IPS-18c (cell line): ENCODE data around the gene GATAD1.
"Not testable (repeated sequence)": the region's sequence is repeated elsewhere in the genome, so short reads cannot be mapped to it uniquely, and the experiment has no call there.

ENCODE experiments used
- H3K4me3 ChIP-seq: 2 replicates; pipeline ENCODE4 v1.7.0; 2013; ENCODE audit warnings: low read depth, mild to moderate bottlenecking, low read length, moderate library complexity; ENCODE audit not compliant: insufficient read depth
- H3K9me3 ChIP-seq: one replicate; pipeline ENCODE4 v1.6.1; 2013; ENCODE audit warnings: mild to moderate bottlenecking, low read length, moderate library complexity; ENCODE audit not compliant: control insufficient read depth, insufficient read depth

The GATAD1 gene

GRCh38 chr7:92468589-92468988 is 21.3 kb downstream of the GATAD1 start:
- not testable (repeated sequence) for H3K9me3 ChIP-seq, H3K4me3 ChIP-seq

- H3K9me3 ChIP-seq, H3K4me3 ChIP-seq: not testable (repeated sequence)
Observed at GRCh38 chr7:92473989-92474388, 26.7 kb downstream of the GATAD1 start.

DNA sequence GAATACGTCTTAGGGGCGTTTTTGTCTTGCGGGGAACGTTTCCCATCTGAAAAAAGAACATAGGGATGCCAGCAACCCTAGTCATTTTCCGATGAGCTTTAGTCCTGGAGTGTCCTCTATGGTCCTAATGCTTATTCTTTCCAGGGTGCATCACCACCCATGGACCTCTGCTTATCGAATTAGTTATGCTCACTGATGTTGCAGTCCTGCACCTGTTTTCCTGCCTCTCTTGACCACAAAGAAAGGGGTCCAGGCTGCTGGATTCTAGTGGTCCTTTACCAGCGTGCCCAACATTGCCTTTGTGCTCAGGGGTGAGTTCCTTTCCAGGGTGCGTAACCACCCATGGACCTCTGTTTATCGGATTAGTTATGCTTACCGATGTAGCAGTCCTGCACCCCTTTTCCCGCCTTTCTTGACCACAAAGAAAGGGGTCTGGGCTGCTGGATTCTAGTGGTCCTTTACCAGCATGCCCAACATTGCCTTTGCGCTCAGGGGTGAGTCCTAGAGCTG is 28.0 kb downstream of the GATAD1 start:
- H3K9me3 ChIP-seq, H3K4me3 ChIP-seq: not testable (repeated sequence)

- H3K4me3 ChIP-seq, H3K9me3 ChIP-seq: not testable (repeated sequence)
Observed at GRCh38 chr7:92475851-92476590, 28.7 kb downstream of the GATAD1 start.

- not testable (repeated sequence) for H3K4me3 ChIP-seq, H3K9me3 ChIP-seq
Observed at GRCh38 chr7:92477681-92478080, 30.4 kb downstream of the GATAD1 start, which contains the start of gene ERVW-1. Gene ERVW-1, minus strand, starts transcription at chr7:92477946. Its CDS starts 7,565 bp downstream, at chr7:92470381.

- Histone ChIP-seq H3K4me3 (no peak overlapping the region), H3K9me3 (no peaks in the 10 kb centered on the region)
Observed at GRCh38 chr7:92478095-92478494, 30.8 kb downstream of the GATAD1 start.

DNA sequence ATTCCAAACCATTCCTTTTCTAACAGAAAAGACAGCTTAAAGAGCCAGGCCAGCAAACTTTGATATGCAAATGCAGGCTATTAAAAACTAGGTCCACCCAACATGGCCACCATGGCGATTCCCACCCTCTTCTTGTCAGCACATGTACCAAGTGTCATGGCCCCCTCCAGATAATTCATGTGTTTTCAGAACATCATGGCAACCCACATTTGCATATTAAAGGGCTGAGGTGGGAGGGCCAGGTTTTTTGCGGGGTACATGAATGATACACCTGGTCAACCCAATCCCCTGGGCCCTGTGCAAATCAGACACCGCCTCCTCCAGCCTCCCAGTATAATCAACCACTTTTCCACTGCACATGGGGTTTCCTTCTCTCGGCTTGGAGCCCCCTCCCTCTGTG is 31.4 kb downstream of the GATAD1 start:
- no peak overlapping the region for H3K4me3 ChIP-seq
- no peaks in the 10 kb centered on the region for H3K9me3 ChIP-seq

- H3K4me3 ChIP-seq, H3K9me3 ChIP-seq: not testable (repeated sequence)
Observed at GRCh38 chr7:92479146-92479545, 31.9 kb downstream of the GATAD1 start.

- H3K4me3 ChIP-seq, H3K9me3 ChIP-seq: not testable (repeated sequence)
Observed at GRCh38 chr7:92483624-92484023, 36.3 kb downstream of the GATAD1 start.

DNA sequence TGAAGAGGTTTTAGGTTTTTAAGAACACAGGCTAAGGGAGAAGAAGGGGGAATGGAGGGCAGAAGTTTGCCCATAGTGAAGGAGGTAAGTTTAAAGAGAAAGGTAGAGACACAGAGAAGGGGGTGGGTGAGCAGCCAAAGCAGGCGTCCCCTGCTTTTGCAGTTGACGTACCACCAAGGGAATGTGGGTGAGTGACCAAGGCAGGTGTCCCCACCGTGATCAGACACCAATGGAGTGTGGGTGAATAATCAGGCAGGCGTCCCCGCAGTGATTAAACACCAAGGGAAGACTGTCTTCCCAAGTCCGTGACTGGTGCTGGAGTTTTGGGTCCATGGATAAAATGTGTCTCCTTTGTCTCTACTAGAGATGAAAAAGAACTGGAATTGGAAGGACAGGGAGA is 36.9 kb downstream of the GATAD1 start:
- H3K9me3 ChIP-seq, H3K4me3 ChIP-seq: not testable (repeated sequence)

DNA sequence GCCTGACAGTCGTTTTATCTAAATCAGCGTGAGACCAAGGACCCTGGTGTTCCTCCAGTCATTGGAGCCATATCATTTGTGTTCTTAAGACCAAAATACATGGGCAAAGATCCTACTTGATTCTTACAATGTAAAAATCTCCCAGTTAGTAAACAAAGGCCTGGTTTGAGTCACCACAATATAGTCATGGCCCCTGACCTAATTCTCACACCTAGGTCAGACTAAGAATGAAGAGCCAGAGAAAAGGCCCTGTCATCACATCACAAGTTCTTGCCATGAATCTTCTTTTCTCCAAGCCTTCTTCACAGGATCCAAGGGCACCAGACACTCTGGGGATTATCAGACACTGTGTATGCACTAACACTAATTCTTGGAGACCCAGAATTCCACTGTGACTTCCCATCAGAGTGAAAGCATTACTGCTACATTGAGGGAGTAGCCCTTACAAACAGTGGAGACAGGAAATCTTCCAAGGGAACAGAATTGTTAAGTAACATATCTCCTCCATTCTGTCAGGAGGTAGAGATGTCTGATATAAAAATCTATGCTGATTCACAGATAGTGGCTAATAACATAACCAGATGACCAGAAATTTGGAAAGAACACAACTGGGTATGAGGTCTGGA is 38.1 kb downstream of the GATAD1 start:
- Histone ChIP-seq H3K4me3 (no peak overlapping the region), H3K9me3 (no peaks in the 10 kb centered on the region)

GRCh38 chr7:92485974-92486373 is 38.7 kb downstream of the GATAD1 start:
- no peaks in the 10 kb centered on the region for H3K9me3 ChIP-seq
- no peak overlapping the region for H3K4me3 ChIP-seq

GRCh38 chr7:92487804-92488203 is 40.5 kb downstream of the GATAD1 start:
- no peak overlapping the region for H3K4me3 ChIP-seq
- H3K9me3 ChIP-seq, result no peaks in the 10 kb centered on the region

GRCh38 chr7:92489634-92490033 is 42.4 kb downstream of the GATAD1 start:
- no peak overlapping the region for H3K4me3 ChIP-seq
- no peaks in the 10 kb centered on the region for H3K9me3 ChIP-seq

DNA sequence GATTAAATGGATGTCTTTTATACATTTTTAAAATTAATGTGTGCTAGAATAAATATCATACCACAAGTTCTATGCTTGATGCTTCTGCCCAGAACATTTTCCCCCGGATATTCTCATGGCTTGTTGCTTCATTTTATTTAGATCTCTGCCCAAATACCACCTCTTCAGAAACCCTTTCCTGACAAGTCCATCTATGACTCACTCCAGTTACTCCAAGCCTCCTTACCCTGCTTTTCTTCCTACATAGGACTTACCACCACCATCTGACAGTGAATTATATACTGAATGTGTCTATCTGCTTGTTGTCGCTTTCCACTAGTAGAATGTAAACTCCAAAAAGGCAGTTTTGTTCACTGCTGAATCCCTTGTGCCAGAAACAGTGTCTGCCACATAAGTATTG is 49.6 kb downstream of the GATAD1 start:
- no peak overlapping the region for H3K4me3 ChIP-seq
- H3K9me3 ChIP-seq, result no peaks in the 10 kb centered on the region

- no peak overlapping the region for H3K4me3 ChIP-seq
- no peaks in the 10 kb centered on the region for H3K9me3 ChIP-seq
Observed at GRCh38 chr7:92498557-92498956, 51.3 kb downstream of the GATAD1 start.

DNA sequence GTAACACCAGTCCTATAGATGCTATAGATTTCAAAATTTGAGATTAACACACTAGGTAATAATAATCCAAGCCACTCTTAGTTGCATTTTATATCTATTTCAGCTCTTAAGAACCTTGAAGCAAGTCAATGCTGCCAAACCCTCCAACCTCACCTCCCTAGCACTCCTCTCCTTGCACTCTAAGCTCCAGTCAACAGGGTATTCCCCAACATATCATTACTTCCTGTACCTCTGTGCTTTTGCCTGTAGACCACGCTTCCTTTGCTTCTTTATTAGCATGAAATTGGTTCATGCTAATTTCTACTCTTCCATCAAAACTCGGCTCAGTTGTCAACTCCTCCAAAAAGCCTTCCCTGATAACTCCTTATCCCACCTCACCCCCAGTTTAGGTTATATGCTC is 56.5 kb downstream of the GATAD1 start:
- H3K4me3 ChIP-seq, result no peak overlapping the region
- H3K9me3 ChIP-seq, result no peaks in the 10 kb centered on the region

DNA sequence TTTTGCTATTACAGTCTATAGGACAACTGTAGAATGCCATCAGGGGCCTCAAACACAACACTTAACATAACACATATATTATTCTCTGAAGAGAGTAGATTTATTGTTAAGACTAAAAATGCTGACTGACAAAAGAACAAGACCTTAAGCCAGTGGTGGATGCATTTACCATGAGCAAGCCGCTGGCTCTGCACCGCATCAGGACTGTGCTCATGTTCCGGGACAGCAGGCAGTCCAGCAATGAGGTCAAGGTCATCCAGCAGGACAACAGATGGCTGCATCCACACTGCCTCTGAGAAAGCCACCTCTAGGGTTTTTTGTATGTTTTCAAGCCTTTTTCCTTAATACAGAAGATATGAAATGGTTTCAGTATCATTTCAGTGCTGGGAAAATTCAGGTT is 57.3 kb downstream of the GATAD1 start:
- H3K9me3 ChIP-seq, result no peaks in the 10 kb centered on the region
- H3K4me3 ChIP-seq, result no peak overlapping the region
